Activated CD4-positive, CD25-positive, alpha-beta regulatory T cell treated with anti-CD3 and anti-CD28 coated beads, Interleukin-2, amount 50 U/mL, for 24 hours (primary cell): ENCODE results near the gene RHCE.
"Not testable (repeated sequence)": the region's sequence is repeated elsewhere in the genome, so short reads cannot be mapped to it uniquely, and the experiment has no call there.

Experiments
- ATAC-seq, 2 donors: fragments of 150-1000 bp; cut with Tn5 transposase; one replicate each; pipeline ENCODE4 v1.10.0; 2021; ENCODE audit warnings: mild to moderate bottlenecking in 1 of 2, moderate library complexity in 1 of 2

The RHCE gene

DNA sequence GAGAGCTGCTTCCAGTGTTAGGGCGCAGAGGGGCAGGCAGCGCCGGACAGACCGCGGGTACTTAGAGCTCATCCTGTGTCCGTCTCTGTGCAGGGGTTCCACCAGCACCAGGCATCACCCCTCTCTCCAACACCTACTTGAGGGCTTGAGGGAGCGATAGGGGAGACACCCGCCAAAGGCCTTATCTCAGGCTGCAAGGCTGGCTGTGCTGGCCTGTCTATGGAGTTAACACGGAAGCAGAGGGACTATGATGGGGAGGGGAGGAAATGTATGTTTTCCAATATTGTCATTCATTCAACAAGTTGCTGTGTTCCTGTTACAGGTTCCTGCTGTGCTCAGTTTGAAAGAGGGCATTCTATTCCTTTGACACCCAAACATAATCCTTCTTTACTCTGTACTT lies at the start of gene RHCE:
RHCE (minus strand) TSS at position 111 of the 400 bp plus-strand sequence; CDS start at position 72, 39 bp downstream.
- not testable (repeated sequence) for ATAC-seq

DNA sequence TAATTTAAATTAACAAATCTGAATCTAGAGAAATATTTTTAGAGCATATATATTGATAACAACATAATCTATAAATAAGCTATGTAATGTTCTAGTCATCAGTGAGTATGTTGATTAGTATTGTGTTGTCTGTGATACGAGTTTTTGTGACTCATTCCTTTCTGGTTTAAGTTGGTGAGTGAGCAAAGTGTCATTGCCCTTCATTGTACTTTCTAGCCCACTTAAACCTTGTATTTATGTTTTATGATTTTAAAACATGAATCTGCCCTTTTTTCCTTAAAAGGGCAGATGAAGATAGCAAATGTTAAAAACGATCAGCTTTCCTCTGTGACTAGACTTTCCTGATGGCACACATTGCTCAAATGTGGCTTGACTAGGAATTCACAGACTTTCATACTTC lies 48.6 kb upstream of the RHCE start:
- peak; percentile 80 to 89 for ATAC-seq

DNA sequence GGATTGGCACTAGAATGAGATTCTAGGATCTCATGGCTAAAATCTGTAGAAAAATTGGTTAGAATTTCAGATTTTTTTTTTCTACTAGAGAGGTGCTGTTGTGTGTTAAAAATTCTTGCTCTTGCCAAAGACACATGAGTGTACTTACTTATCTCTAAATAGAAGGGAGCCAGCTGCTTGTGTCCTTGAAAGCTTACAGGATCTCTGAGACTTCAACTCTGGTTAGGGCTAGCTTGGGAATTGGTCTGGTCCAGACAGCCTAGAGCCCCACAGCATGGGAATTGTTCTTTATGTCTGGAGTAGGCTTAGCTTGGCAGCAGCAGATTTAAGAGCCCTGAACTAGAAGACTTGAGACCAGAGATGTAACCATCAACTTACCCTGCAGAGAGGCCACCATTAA lies 47.4 kb upstream of the RHCE start:
- ATAC-seq: no peak

DNA sequence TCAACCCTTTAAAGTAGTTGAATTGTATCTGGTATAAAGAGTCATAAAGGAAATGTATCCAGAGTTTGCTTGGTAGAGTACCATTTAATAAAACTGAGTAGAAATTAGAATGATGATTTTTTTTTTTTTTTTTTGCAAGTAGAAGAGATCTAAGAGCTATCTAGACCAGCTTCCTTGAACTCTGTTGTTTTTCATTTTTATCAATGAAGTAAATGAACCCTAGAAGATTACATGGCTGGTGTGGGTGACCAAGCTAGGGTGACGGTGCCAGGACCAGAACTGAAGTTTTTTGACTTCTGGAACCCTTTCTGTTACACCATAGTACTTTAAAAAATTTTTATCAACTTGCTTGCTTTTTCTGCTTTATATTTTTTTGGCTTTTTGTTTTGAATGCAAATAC lies 47.0 kb upstream of the RHCE start:
- ATAC-seq: no peak

DNA sequence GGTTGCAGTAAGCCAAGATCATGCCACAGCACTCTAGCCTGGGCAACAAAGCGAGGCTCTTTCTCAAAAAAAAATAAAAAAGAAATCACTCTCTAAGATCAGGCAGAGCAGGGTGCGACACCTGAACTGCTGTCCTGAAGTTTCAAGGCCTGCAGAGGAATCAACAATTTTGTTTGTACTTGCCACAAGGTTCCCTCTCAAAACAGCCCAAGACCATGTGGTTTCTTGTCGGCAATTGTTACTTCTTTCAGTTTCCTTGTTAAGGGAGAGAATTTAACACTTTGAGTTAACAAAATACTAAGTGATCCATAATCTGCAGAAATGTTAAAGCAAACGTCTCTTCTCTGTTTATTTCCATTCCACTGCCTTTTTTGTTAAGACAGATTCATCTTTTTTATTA lies 46.6 kb upstream of the RHCE start:
- ATAC-seq: no peak

DNA sequence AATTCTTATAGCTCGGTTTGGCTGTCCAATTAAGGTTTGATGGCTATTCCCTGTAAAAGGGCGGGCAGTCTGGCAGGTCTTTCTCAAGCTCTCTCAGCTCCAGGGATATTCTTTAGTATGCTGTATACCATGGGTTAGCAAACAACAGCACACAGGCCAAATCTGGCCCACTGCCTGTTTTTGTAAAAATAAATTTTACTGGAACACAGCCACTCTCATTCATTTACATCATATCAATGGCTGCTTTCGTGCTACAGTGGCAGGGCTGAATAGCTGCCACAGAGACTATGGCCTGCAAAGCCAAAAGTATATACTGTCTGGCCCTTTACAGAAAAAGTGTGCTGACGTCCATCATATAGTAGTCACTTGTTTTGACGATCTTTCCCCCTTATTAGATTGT lies 42.1 kb upstream of the RHCE start:
- no peak for ATAC-seq

DNA sequence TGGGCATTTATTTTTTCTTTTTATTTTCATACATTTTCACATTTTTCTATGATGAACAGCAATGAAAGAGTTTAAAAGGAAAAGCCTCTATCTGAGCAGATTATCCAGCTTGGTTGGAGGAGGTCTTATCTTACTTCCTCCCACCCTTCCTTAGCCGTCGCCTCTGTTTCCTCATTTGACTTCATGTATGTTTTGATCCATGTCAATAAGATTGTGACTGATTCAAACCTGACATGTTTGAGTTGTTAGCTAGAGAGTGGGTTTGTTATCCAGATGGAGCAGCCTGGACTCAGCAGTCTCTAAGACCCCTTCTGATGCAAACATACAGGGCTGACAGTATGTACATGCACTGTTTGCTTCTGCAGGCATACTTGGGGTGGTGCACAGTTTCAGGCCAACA lies 41.2 kb upstream of the RHCE start:
- no peak for ATAC-seq

DNA sequence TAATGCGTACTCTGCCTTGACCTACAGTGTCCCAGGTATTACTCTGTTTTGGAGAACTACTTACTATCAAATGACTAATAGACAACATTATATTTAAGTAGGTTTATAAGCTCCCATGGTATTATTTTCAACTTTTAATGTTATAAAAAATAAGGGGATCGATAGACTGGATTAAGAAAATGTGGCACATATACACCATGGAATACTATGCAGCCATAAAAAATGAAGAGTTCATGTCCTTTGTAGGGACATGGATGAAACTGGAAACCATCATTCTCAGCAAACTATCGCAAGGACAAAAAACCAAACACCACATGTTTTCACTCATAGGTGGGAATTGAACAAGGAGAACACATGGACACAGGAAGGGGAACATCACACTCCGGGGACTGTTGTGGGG lies 40.2 kb upstream of the RHCE start:
- not testable (repeated sequence) for ATAC-seq

DNA sequence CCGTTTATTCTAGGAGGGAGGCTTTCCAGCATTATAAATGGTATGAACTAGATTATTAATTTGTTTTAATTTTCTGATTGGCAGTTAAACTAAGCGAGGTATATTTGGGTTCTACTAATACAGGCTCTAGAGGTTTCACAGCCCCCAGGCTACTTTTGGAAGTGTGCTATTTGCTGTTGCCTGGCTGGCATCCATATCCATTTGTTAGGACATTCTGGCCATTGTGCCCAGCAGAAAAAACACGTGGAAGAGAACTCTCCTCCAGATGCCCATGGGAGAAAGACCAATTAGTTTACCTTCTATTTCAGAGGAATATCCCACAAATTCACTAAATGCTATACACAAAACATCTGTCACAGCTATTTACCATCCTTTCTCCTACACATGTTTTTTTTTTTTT lies 39.4 kb upstream of the RHCE start:
- no peak for ATAC-seq

DNA sequence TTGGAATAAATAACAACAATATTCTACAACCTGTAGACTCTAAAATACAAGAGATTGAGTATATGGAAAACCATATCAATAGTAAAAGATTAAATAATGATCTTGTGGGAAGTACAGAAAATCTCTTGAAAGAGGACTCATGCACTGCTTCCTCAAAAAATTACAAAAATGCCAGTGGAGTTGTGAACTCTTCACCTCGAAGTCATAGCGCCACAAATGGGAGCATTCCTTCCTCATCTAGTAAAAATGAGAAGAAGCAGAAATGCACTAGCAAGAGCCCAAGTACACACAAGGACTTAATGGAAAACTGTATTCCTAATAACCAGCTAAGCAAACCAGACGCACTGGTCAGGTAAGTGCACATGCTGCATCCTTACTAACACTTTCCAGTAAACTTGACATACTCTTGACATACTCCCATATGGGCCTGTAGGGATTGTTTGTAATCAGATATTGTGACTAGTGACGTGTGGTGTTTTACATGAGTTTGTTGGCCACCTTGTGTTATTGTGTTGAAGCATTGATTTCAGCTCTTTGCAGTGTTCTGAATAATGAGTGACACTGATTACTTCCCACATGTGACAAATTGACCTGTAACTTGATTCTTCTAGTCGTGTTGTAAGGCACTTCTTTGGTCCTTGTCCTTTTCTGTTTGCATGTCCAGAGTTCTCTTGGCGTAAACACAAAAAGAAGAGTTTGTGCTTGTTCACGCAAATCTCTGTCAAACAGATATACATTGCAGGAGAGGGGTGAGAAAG lies 38.1 kb upstream of the RHCE start:
- ATAC-seq: no peak

DNA sequence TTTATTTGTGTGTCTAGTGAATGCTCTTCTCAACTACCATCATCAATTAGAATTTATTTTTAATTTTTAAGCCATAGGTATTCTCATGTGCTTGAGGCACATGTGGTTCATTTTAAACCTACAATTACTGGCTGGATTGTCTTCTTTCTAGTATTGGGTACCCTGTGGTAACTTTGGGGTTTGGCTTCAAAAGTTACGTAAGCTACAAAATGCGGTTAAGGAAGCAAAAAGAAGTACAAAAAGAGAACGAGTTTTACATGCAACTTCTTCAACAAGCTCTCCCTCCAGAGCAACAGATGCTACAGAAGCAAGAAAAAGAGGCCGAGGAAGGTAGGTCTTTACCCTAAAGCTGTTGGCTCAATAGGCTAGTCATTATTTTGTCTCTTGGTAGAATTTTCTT lies 35.9 kb upstream of the RHCE start:
- no peak for ATAC-seq

DNA sequence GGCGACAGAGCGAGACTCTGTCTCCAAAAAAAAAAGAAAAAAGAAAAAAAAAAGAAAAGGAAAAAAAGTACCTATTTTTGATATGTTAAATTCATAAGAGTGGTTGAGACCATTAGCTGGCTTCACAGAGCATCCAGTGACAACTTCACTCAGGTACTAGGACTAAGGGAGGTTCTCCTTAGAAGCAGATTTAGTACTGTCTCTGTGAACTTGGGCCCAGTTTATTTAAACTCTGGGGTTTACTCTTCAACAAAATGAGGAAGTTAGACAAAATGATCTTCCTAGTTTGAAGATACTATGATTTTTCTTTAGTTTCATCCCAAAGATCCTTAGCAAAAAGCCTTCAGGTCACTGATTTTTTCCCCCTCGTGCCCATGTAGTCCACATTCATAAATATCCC lies 31.3 kb upstream of the RHCE start:
- no peak for ATAC-seq

DNA sequence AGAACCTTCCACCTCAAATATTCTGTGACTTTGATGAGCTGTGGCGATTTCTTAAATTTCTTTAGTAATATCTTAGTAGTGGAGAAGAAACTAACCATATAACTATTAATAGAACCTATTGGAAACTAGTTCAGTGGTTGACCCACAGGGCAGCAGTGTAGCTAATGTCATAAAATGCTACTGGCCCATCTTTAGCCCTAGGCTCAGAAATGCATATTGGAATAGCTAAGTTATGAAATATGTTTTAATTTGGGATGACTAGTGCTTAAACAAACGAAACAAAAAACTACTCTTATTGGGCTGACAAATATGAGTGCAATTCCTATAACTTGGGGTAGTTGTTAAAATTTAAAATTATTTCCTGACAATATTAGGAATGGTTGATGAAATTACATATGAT lies 30.3 kb upstream of the RHCE start:
- ATAC-seq: no peak

DNA sequence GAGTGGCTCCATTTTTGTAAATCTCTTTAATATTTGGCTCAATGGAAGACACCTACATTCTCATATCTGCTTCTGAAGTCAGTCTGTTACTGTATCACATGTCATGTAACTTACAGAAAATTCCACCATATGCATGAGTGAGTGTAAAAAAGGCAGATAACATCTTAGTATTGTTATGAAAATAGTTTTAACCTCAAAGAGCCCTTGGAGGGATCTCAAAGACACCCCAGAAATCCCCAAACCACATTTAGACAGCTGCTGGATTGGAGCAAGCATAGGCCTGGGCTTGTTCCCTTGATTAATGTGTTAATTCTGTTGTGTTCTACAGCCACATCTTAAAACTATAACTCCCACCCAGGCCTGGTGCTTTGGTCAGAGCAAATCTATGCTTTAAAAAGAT lies 26.9 kb upstream of the RHCE start:
- ATAC-seq: peak; percentile 41 to 63

DNA sequence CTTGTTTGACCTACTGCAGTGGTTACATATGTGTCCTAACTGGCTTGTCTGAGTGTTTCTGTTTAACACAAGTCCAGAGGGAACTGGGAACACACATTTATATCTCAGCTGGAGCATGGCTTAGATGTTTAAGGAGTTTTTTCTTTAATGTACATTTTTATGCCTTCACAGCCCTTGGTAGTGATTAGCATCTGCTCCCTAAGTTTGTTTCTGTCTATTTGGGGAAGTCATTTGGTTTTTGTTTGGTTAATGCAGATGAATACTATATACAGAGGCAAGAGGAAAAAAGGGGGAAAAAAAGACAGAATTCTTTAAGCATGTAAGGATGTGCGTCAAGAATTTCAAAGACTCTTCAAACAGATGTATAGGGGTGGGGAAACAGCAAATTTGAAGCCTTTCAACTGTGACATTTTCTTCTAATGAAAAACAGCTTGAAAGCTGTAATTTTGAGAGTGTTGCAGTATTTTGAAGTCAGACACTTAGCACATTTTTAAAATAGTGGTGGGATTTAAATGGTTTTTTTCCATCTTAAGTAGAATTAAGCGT lies 25.4 kb upstream of the RHCE start:
- ATAC-seq: no peak

DNA sequence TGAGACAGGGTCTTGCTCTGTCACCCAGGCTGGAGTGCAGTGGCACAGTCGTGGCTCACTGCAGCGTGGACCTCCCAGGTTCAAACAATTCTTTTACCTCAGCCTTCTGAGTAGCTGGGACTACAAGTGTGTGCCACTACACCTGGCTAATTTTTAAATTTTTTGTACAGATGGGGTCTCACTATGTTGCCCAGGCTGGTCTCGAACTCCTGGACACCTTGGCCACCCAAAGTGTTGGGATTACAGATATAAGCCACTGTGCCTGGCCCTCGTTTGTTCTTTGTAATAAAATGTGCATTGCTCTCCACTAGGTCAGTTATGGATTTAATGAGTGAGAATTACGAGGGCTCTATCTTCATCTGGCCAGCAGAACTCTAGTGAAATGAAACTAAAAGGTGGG lies 24.0 kb upstream of the RHCE start:
- ATAC-seq: not testable (repeated sequence)

DNA sequence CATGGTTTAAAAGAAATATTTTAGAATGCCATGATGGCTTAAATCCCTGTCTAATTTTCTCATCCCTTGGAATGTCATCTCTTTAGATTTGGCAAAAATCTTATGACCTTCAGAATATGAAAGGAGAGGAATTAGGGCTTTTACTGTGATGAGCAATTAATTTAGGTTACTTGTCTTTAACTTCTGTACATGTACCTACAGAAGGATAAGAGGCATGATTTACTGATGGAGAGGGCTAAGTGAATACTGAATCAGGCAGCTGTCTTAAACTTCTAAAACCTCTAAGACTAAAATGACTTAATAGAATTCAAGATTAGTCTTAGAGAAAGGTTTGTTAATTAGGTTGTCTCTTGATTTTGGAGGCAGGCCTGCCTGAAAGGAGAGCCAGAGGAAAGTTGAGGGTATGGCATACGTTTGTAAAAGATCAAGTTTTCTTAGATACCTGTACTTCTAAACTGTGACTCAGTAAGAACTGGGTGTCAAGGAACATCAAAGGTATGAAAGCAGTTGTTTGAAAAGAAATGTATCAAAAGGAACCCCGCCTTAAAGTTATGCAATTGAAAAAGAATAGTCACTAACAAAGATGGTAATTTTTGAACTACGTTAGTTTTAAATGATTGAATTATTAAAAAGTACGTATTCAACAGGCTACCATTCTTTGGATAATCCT lies 22.5 kb upstream of the RHCE start:
- ATAC-seq: no peak

DNA sequence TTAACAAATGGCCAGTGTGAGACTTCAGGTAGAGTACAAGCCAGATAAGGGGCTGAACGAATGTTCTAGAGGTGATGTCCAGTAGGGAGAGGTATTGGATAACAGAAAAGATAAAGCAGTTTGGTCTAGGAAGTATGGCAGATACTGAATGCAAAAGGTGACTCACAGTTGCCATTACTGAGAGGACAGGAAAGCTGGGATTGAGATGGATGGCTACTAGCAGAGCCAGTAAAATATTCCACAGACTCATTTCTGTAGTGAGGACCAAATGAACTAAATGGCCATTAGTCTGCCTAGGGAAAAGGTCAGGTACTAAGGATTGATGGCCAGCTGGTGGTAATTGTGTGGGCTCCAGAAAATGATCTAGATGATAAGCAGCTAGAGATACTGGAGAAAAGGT lies 21.6 kb upstream of the RHCE start:
- ATAC-seq: no peak

DNA sequence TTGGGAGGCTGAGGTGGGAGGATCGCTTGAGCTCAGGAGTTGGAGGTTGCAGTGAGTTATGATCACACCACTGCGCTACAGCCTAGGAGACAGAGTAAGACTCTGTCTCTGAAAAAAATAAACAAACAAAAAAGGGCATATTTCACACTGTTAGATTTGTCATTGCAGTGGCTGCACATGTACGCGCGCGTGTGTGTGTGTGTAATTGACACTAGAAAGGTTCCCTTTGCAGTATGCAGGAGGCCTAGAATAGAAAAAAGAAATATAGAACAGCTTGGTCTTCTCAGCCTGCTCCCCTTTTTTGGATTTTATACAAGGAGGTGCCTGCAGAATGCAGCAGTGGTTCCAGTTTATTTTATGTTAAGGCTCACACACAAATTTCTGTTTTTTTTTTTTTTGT lies 18.7 kb upstream of the RHCE start:
- ATAC-seq: no peak

DNA sequence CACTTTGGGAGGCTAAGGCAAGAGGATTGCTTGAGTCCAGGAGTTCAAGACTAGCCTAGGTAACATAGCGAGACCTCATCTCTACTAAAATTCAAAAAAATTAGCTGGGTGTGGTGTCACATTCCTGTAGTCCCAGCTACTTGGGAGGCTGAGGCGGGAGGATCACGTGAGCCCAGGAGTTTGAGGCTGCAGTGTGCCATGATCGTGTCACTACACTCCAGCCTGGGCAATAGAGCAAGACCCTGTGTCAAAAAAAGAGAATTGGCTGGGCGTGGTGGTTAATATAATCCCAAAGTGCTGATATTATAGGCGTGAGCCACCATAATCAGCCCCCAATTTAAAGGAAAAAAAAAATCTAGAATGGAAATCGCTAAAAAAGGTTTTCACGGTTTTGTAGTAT lies 17.0 kb upstream of the RHCE start:
- ATAC-seq: no peak

DNA sequence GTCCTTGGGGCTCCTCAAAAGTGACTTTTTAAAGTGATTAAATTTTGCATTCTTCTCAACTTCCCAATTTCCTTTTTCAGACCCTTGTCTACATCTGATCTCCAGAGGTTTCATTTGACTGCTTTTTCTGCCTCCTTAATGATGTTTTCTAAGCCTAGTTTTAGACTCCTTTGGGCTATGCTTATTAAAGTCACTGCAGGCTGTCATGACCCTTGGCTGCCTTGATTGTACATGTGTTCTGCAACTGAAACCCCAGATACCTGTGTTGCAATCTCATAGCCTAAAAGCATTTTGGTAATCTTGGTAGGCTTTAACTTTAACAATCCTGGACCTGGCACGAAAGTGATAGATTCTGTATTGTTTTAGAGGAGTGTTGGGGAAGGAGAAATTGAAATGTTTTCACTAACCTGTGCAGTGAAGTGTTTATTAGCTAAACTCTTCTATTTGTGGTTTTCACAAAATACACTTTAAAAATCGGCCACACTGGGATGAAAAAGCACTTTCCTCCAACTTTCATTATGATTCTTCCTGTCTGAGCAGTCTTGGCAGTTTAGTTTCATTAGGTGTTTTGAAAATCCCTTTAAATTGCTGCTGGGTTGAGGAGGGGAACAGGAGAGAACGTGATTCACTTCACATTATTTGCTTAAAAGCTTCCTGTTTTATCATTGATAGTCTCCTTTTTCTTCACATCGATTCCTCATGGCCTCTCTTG lies 14.9 kb upstream of the RHCE start:
- no peak for ATAC-seq

DNA sequence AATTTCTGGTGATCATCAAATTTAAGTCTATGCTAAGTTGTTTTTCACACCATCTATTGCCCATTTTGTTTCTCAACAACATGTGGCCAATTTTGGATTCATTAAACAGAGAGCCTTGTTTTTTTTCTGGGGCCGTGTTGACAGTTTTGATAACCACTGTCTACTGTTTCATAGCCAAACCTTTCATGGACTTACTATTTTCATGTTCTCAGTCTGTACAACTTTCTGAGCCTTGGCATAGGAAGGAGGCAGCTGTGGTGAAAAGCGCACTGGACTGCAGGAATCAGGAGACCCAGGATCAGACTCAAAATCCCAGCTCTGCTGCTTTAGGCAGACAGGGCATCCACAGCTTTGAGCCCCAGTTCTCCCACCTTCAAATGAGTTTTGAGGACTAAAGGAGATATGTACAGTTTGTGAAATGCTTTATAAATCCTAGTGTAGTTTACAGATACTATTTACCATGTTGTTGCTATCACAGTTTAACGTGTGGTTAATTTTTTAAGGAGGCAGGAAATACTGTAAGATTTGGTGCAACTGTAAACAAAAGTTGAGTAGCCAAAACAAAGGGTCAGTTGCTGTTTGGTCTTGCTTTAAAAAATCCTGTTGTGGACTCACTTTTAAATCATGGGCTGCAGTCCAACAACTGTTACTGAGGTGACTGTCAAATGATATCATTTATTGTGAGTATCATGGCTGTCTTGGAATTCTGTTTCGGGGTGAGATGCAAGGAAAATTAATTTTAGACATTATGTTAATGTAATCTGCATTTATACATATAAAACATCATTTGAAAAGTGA lies 13.0 kb upstream of the RHCE start:
- ATAC-seq: no peak
